ENCODE measurements around the gene AATF.
"Not testable (repeated sequence)": the region's sequence is repeated elsewhere in the genome, so short reads cannot be mapped to it uniquely, and the experiment has no call there.

The AATF gene

DNA sequence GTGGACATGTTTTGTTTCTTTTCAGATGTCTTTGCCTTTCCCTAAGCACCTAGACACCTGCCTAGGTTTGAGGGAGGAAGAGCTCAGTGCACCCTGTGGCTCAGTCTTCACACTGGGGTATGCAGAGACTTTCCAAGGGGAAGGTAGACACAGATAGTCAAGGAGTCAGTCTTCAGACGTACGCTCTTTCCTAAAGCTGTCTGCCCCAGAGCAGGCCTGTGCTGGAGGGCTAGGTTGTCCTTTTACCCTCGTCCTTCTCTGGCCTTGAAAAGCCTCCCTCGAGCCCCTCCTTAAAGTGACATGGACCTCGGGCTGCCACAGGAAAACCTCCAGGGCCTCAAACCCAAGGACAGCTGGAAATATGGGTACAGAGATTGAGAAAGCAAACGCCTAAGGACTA is 103.7 kb downstream of the AATF start:
- DNase-seq, result no peak

DNA sequence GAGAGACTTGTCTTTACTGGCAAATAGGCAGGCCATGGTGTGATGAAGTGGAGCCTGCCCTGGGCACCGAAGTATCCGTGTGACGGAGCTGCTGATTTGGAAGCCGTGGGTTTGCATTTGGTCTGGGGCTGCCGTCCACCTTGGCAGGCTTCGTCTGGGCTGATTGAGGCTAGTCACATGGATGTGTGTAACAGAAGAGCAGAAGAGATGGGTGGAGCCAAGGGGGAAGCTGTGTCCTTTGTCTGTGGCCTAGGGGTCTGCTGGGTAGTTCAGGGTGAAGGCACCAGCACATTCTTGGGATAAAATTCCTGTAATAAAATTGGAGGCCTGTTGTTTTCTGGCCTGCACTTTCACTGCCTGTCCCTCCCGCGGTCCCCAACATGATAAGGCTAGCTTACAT is 106.1 kb downstream of the AATF start:
- no peak for DNase-seq

DNA sequence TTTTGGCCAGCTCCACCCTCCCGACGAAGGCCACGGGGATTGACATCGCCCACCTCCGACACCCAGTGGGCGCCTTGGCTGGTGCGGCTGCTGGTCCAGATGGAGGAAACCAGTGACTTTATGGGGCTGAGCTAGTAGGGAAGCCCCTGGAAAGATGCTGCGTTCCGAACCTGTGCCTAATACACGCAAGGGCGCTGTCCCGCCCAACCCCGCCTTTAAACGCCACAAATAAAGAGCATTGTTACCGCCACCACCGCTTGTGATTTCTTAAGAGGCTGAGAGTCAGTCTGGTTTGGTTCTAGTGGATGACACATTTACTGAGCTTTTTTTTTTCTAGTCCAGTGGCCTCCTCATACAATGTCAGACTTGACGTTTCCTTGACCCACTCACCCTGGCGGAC is 107.9 kb downstream of the AATF start:
- no peak for DNase-seq

DNA sequence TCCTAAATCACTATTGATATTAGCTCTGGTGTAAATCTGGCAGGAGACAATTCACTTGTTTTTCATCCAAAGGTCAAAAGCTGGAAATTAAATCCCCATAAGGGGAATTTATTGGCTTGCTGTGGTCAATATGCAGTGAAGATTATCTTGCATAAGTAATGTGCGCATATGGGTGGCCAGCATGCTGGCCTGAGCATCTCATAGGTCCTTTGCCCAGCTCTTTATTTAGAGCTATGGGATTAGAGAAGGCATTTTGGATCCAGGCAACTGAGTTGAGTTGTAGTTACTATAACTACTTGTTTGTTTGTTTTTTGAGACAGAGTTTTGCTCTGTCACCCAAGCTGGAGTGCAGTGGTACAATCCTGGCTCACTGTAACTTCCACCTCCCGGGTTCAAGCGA is 110.7 kb downstream of the AATF start:
- no peak for DNase-seq

DNA sequence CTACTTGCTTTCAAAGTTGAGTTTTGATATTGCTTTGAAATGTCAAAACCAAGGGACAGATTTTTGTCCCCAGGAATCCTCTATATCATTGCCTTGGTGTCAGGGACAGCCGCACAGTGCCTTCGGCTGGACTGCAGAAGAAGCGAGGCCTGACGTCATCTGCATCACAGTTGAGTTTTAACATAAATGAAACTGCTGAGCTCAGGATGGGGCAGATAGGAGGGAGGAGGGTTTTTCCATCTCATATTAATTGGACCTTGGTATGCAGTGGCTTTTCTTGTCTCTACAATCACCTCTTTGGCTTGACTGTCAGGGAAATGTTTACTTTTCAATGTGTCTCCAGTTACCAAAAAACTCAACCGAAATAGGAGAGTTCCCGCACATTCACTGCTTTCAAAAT is 111.3 kb downstream of the AATF start:
- no peak for DNase-seq

DNA sequence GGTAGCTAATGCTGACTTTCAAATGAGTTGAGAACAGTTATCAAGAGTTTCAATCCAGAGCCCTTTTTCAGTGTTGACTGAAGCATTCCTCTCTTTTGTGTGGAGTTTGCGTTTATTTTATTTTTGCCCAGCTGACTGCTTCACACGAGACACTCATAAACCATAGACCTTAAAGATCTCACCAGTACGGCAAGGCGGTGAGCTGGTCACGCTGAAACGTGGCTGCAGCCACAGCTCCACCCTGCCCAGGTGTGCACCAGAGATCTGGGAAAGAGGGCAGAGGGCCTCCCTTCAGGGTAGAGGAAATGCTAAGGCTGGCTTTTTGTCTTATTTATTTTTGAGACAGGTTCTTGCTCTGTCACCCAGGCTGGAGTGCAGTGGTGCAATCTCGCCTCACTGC is 112.2 kb downstream of the AATF start:
- DNase-seq, result no peak

DNA sequence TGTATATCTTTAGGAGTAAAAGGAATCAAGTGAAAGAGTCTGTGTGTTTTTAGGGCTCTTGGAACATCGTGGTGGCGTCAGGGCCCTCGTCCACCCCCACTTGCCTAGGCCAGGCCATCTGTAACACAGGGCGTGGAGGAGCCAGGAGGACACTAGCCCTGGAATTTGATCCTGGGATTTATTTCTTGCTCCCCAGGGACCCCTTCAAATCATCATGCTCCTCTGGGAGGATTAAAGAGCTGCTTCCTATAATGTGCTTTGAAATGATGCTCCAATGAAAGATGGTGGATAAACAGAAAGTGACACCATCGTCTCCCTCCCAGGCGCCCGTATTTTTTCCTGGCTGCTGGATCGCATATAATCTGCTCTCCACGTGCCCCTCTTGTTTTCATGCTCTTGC is 113.3 kb downstream of the AATF start:
- no peak for DNase-seq

DNA sequence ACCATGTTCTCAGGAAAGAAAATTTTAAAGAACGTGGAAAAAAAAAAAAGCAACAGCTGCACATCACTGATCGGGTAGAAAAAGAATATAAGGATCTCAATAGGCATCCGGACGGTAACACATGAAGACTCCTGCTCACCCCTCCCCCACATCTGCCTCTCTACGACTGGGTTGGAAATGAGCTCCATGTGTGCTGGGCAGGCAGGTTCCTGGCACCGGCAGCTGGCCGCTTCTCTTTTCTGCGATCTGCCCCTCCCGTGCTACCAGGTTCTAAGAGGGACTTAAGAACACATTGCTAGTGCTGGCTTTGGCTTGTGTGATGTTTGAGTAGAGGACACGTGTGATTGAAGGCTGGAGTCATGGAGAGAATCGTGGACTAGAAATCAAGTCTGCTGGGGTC is 115.5 kb downstream of the AATF start:
- DNase-seq, result no peak

DNA sequence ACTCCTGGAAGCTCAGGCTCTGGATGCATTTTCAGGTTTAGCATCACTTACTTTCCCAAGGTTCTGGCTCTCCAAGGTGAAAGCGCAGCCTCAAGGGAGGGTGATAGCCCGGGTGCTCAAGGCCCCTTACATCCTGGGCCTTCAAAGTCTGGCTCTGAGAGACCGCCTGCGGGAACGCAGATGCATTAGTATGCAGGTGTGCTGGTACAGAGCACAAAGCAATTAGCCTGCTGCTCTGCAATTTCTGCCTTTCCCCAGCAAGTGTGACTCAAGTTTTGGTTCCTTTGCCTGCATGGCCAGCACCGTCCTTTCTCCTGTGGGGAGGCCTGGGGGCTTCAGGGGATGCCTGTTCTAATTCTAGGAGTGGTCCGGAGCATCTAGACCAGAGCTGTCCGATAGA is 116.2 kb downstream of the AATF start:
- DNase-seq, result no peak

DNA sequence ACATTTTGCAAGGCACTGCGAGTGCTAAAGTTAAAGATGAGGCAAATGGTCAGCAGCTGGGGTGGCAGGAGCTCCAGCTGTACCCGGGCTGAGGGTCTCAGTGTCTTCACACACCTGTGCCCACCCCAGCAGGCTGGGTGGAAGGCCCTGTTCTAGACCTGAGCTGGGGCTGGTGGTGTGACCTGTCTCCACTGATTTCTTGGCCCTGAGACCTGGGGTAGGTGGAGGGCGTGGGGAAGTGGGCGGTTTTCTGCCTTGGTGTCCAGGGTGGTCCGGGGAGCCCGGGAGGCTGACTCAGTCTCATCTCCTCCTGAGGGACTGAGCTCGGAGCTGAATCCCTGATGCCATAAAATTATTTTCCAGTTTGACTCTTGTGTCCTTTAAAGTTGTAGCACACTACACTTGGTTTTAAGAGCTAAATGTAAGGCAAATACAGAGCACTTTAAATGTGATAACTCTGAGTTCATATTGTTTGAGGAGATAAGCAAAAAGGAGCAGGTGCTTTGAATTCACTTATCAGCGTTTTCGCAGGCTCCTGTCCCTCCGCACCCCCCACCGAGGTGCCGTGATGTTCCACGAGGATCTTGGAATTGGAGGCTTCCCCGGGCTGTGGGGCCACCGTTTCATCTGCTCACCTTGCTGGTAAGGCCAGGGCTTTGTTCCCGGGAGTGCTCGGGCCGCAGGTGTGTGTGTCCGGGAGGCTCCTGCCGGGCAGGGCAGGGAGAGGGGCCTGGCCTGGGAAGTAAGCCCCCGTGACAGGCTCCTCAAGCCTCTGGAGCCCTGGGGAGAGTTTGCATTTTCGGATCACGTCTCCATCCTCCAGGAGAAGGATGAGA is 117.0 kb downstream of the AATF start:
- no peak for DNase-seq

DNA sequence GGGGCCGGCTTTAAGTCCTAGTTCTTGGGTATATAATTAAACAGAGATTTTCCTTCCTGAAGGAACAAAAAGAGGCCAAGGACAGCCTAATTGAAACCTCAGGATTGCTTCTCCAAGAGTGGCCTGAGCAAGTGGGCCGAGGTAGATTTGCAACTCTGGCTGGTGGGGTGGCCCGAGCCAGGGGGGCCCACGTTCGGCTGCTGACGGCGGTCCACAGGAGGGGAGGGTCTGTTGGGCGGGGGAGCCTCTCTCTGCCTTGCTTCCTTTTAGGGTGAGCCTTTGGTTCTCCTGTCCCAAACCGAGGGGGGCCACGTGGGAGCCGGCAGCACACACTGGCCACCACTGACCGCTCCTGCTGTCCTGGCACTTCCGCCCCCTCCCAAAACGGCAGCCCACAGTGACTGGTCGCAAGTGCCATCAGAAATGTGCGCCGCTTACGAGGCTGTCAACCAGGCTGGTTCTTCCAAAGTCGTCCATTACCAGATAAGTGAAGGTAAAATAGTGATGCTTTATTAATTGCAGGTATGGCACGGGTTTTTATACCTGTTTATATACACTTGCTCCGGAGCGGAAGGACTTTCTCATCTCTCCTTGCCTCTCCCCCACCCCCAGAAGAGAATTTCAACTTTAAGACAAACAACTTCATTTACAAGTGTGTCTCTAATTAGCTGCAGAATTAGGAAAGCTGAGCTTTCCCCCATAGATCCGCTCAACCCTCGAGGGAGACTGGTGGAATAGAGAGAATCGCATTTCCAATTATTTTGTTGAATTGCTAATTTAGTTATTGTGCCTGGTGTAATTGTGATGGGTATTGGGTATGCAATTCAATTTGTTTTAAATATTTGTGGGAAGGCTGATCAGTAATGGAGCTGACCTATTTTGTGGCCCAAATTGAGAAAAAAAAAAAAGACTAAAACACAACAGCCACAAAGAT is 117.8 kb downstream of the AATF start:
- DNase-seq, result no peak

DNA sequence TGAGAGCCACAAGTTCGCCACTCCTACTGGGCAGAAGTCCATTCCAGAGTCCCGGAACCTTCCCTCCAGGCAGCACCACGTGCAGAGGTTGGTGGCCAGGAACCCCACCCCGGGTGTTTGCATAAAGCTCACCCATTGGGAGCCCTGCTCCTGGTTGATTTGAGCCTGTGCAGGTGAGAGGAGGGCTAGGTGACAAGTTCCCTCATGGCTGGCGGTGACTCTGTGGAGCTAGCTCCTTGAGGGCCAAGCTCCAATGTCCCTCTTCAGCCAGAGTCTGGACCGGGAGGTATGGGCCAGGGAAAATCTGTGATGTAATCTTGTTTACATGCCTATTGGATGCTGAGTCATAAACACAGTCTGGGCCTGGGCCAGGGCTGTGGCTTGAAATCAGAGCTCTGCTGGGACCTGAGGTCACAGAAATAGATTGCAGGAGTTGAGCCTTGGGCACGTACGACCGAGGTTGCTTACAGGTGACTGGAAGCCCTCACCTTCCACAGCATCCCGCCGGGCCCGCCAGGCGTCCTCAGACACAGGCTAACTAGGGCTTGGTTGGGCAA is 118.9 kb downstream of the AATF start:
- DNase-seq, result no peak

DNA sequence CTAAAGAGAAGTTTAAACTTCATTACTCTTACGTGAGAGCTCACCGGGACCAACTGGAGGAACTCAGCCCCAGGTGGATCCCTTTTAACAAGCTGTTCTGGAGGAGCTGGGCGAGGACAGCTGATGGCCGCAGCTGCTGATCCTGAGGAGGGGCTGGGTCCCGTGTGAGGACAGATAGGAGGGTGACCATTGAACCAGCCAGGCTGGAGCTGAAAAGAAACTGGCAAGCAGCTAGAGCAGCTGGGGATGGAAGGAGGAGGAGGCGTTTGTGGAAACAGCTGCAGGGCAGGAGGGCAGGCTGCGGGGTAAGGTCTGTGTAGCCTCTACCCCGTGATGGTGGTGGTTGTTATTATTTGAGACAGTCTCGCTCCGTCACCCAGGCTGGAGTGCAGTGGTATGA is 119.5 kb downstream of the AATF start:
- no peak for DNase-seq

DNA sequence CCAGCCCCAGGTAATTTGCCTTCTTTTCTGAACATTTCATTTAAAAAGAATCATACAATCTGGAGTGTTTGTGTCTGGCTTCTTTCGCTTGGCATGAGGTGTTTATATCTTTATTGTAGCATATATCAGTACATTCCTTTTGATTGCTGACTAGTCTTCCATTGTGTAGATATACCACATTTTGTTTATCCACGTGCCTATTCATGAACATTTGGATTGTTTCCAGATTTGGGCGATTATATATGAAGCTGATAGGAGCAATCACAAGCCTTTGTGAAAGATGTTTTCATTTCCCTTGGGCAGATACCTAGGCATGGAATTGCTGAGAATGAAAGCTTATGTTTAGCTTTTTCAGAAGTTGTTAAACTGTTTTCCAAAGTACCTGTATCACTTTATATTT is 120.3 kb downstream of the AATF start:
- no peak for DNase-seq

DNA sequence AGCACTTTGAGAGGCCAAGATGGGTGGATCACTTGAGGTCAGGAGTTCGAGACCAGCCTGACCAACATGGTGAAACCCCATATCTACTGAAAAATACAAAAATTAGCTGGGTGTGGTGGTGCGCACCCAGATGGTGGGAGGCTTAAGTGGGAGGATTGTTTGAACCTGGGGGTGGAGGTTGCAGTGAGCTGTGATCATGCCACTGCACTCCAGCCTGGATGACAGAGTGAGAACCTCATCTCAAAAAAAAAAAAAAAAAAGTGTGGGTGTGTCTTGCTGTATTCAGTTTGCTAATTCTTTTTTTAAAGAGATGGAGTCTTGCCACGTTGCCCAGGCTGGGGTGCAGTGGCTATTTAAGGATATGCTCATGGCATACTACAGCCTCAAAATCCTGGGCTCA is 124.7 kb downstream of the AATF start:
- DNase-seq, result not testable (repeated sequence)

DNA sequence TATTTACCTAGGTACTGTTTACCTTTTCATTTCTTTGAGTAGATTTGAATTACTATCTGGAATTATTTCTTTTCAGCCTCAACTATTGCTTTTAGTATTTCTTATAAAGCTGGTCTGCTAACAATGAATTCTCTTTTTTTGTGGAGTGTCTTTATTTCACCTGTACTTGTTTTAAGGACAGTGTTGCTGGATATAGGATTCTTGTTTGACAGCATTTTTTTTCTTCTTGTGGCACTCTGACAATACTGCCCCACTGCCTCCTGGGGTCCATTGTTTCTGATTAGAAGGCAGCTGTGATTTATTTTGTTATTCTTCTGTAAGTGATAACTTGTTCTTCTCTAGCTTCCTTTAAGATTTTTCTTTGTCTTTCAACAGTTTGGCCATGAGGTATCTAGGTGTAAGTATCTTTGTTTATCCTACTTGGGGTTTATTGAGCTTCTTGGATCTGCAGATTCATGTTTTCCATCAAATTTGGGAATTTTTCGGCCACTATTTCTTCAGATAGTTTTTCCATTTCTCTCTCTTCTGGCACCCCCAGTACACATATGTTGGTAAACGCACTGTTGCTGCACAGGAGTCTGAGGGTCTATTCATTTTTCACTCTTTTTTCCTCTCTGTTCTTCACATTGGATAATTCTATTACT is 130.4 kb downstream of the AATF start:
- no peak for DNase-seq

DNA sequence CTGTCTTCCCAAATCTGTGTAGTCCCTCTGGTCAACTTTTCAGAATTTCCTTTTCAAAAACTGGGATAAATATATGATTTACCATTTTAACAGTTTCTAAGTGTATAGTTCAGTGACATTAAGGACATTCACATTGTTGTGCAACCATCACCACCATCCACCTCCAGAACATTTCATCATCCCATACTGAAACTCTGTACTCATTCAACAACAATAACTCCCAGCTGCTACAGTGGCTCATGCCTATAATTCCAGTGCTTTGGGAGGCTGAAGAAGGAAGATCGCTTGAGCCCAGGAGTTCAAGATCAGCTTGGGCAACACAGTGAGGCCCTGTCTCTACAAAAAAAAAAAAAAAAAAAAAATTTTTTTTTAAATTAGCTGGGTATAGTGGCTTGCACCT is 131.0 kb downstream of the AATF start:
- DNase-seq, result no peak

DNA sequence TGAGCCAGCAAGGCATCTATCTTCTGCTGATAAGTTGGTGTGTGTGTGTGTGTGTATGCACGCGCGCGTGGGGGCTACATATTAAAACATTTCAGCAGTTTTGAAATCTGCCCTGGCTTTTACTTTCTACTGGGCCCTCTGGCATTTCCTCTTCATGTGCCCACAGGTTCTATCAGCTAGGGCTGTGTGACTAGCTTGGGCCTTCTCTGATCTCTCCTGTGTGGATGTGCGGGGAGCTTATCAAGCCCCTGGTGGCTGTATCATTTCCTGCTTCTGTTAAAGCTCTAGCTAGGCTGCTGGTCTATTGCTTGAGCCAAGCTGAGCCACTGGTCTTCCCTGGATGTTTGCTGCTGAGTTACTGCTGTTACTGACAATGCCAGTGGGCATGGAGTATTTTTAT is 132.5 kb downstream of the AATF start:
- DNase-seq, result no peak

DNA sequence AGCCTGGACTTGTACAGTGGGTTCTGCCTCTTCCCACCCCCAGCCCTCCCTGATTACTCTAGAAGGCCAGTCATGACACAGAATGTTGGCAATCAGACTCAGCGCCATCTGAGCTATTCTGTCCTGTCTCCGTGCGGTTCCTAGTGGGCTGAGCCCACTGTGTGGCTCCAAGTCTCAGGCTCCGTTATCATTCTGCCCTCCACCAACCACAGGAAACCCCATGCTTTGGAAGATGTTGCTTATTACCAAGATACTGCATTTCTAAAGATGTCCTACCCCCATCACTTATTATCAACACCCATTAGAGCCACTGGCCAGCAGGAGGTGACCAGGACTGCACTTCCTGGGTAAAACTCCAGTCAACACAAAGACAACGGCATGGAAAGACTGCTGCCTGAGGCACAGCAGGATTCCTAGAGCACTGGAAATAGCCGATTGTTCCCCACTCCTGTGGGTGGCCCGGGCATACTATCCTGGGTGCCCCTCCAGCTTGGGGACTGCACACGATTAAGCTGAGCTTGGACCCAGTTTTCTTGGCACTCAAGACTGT is 133.6 kb downstream of the AATF start:
- DNase-seq, result no peak

DNA sequence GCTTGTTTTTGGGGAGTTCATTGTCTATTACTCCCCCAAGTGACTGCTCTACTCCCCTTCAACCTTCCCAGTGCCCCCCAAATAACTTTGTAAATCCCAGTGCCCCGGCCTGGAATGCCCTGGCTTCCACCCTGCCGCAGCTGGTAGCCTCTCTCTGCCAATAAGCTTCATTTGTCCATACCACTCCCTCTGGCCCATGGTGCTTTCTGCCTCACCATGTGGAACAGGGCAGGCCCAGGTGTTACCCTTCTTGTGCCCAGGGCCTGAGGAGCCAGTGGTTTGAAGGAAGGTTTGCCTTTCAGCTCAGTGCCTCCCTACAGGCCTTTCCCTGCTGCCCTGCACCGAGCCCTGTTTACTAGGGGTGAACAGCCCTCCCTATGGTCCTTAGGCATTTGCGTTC is 134.2 kb downstream of the AATF start:
- no peak for DNase-seq

DNA sequence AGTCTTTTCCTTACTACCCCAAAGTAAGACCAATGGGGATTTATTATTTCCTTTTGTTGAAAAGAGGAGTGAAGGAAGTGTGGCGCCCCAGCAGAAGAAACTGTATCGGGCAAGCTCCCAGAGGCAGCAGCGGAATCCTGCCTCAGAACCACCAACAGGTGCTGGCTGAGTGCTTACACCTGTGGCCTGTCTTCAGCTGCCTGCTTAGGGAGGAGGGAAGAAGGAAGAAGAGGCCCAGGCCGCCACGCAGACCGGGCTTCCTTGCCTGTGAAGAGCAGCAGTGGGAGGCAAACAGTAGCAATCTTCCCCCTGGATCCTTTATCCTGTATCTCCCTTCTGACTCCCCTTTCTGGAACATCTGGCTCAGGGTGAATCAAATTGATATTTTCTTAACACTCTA is 134.7 kb downstream of the AATF start:
- no peak for DNase-seq

DNA sequence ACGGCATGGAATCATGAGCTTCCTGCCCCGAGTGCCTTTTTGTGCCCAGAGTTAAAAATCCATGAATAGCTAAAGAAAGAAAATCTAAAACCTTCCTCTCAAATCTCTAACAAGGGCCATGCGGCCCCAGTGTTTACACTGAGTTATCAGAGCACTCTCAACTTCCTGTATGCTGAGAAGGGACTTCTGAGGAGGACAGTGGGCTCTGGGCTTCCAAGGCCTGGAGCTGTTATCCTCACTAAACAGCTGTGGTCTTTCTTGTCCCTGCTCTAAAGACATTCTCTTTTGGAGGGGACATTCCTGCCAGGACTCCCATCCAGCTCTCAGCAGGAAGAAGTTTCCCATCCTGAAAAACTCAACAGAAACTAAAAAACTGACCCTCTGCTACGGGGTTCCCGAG is 135.6 kb downstream of the AATF start:
- no peak for DNase-seq

DNA sequence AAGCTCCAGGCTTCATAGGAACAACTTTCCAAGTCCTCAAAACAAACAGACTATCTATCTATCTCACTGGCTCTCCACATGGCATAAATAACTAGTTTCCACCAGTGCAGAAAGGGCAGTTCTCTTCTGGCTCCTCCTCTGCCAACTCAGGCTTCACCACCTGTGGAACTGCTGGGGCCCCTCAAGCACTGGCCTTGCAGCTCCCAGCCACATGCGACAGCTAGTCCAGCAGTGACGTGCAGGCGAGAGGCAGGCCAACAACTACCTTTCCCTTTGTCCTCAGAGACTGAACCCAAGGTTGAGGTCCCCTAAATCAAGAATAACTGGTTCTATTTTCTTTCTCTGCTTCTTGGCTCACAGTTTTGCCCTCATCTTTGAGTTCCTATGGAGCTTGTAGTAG is 137.6 kb downstream of the AATF start:
- DNase-seq, result no peak
